PC-9 (cell line): ENCODE measurements around the gene OTOP1. TPM values are rescaled to one million over a fixed set of nuclear protein-coding genes. Genes with fewer than 3 reads are reported as not detected.
"Not testable (repeated sequence)": the region's sequence is repeated elsewhere in the genome, so short reads cannot be mapped to it uniquely, and the experiment has no call there.

ENCODE experiments used
- BruUV-seq: library from RNA; stranded (reverse); fragments of 400-500 nt; replicated peaks from 2 replicates; lab custom pipeline; 2021; lab: Mats Ljungman, UMichigan
- CTCF ChIA-PET: fragments of 300-600 bp; sonication (Branson Sonifier 250); formaldehyde crosslinking; loops from one replicate; lab custom pipeline; 2022; ENCODE audit warnings: antibody characterized with exemption; lab: Charles Lee
- POLR2A ChIA-PET: fragments of 300-600 bp; sonication (Branson Sonifier 250); formaldehyde crosslinking; loops from one replicate; lab custom pipeline; 2022; ENCODE audit warnings: antibody characterized with exemption; ENCODE audit not compliant: unreplicated experiment; lab: Charles Lee
- DNase-seq, 2 experiments: peaks; one replicate each; pipeline versions ENCODE4 v3.0.0 to v3.0.0-alpha.2; 2015 to 2022; ENCODE audit warnings: mixed read lengths in 1 of 2
- H2AFZ ChIP-seq: fragments of 200-600 bp; sonication (generic); 2 replicates; pipeline ENCODE4 v1.8.1; 2017; ENCODE audit warnings: antibody characterized with exemption
- H3F3A ChIP-seq: fragments of 200-600 bp; sonication (generic); 2 replicates; pipeline ENCODE4 v1.8.1; 2017; ENCODE audit warnings: antibody characterized with exemption, mild to moderate bottlenecking, low read depth; ENCODE audit not compliant: insufficient read depth
- H3K27ac ChIP-seq: fragments of 200-600 bp; sonication (generic); 2 replicates; pipeline ENCODE4 v1.6.1; 2016; ENCODE audit warnings: mixed run types
- H3K27me3 ChIP-seq: fragments of 200-600 bp; sonication (generic); 2 replicates; pipeline ENCODE4 v1.6.1; 2016; ENCODE audit warnings: low read depth, mixed run types; ENCODE audit not compliant: insufficient read depth
- H3K36me3 ChIP-seq: fragments of 200-600 bp; sonication (generic); 2 replicates; pipeline ENCODE4 v1.6.1; 2016; ENCODE audit warnings: low read depth, mixed run types
- H3K4me1 ChIP-seq: fragments of 200-600 bp; sonication (generic); replicated peaks from 2 replicates; pipeline ENCODE4 v1.6.1; 2016; ENCODE audit warnings: mixed run types; ENCODE audit not compliant: insufficient read depth
- H3K4me2 ChIP-seq: fragments of 200-600 bp; sonication (generic); 2 replicates; pipeline ENCODE4 v1.6.1; 2017; ENCODE audit warnings: mixed run types
- H3K4me3 ChIP-seq: fragments of 200-600 bp; sonication (generic); 2 replicates; pipeline ENCODE4 v1.6.1; 2016; ENCODE audit warnings: mixed run types
- H3K79me2 ChIP-seq: fragments of 200-600 bp; sonication (generic); 2 replicates; pipeline ENCODE4 v1.6.1; 2017; ENCODE audit warnings: low read depth, mixed run types
- H3K9me2 ChIP-seq: fragments of 200-600 bp; sonication (generic); 2 replicates; pipeline ENCODE4 v1.8.1; 2017; ENCODE audit warnings: mild to moderate bottlenecking; ENCODE audit not compliant: insufficient read depth
- H3K9me3 ChIP-seq: fragments of 200-600 bp; sonication (generic); 2 replicates; pipeline ENCODE4 v1.8.1; 2016; ENCODE audit warnings: low read depth; ENCODE audit not compliant: insufficient read depth
- H4K20me1 ChIP-seq: fragments of 200-600 bp; sonication (generic); 2 replicates; pipeline ENCODE4 v1.8.1; 2017; ENCODE audit not compliant: insufficient read depth
- CTCF ChIP-seq: fragments of 200-600 bp; sonication (generic); conservative IDR thresholded peaks from 2 replicates; pipeline ENCODE4 v1.6.1; 2017; ENCODE audit warnings: mixed run types, antibody characterized with exemption, mild to moderate bottlenecking, moderate library complexity
- EZH2 ChIP-seq: fragments of 200-600 bp; sonication (generic); IDR thresholded peaks from 2 replicates; pipeline ENCODE4 v1.8.0; 2017; ENCODE audit warnings: antibody characterized with exemption, low read depth
- intact Hi-C: fragments of 100-400 bp; cut with micrococcal nuclease; formaldehyde crosslinking; loops from one replicate; pipeline ENCODE4 v1.10.0; 2022; ENCODE audit not compliant: unreplicated experiment
- total RNA-seq: library from RNA; stranded (reverse); gene quantifications from 2 replicates; pipeline ENCODE4 v1.2.3, GENCODE V29; 2021

The OTOP1 gene
- total RNA-seq, 1 experiment from 2014 or later = not detected

GRCh38 chr4:4195354-4195753 lies 31.4 kb downstream of the OTOP1 start:
- no peak for DNase-seq
- H3K4me2 ChIP-seq = no peak overlapping the region
- BruUV-seq = no TSS peak
- H2AFZ ChIP-seq = no peak overlapping the region
- intact Hi-C loops = no loop called here
- no peaks in the 10 kb centered on the region for H4K20me1 ChIP-seq
- H3K36me3 ChIP-seq = no peaks in the 10 kb centered on the region
- ChIA-PET POLR2A (no interaction called here), CTCF (no interaction called here)
- TF ChIP-seq EZH2 = no peak
- TF ChIP-seq CTCF = no peak
- H3K27me3 ChIP-seq = peaks cover 37% of the 10 kb centered on the region
- H3K4me3 ChIP-seq = no peak overlapping the region
- no peak overlapping the region for H3K27ac ChIP-seq
- no peaks in the 10 kb centered on the region for H3K9me3 ChIP-seq
- no peaks in the 10 kb centered on the region for H3K4me1 ChIP-seq
- H3F3A ChIP-seq = no peaks in the 10 kb centered on the region
- no peaks in the 10 kb centered on the region for H3K79me2 ChIP-seq
- no peaks in the 10 kb centered on the region for H3K9me2 ChIP-seq

- H3K27ac ChIP-seq, H3K79me2 ChIP-seq, H2AFZ ChIP-seq, H3K4me1 ChIP-seq, H3K9me2 ChIP-seq, H3F3A ChIP-seq, CTCF ChIA-PET, H4K20me1 ChIP-seq, H3K9me3 ChIP-seq, H3K4me3 ChIP-seq, intact Hi-C loops, BruUV-seq, H3K4me2 ChIP-seq, POLR2A ChIA-PET, DNase-seq, H3K36me3 ChIP-seq: not testable (repeated sequence)
- peaks cover 33% of the 10 kb centered on the region; the same call in 1 of the 2 replicates for H3K27me3 ChIP-seq
These were observed 38.2 kb downstream of the OTOP1 start for GRCh38 chr4:4188557-4188956.

DNA sequence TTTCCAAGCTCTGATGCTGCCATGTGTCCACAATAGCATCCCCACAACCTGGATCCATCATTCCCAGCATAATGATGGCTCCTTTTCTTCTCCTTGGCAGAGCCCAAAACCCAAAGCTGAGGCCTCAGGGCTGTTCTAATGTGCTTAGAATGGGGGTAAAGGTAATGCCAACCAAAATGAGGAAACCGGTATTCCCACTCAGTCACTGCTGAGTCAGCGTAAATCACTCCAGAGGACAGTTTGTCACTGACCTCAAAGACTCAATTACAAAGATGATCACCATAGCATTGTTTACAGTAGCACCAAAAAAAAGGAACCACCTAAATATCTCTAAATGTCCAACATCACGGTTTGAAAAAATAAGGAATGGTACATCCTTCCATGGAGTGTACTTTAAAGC lies 41.2 kb downstream of the OTOP1 start:
- Histone ChIP-seq H3K9me3 (no peaks in the 10 kb centered on the region), H2AFZ (no peak overlapping the region), H3K4me1 (no peaks in the 10 kb centered on the region), H3K27ac (no peak overlapping the region), H3K36me3 (no peaks in the 10 kb centered on the region), H3K4me2 (no peak overlapping the region), H3F3A (no peaks in the 10 kb centered on the region), H3K79me2 (no peaks in the 10 kb centered on the region), H3K27me3 (peaks cover 48% of the 10 kb centered on the region; the same call in 1 of the 2 replicates), H3K9me2 (no peaks in the 10 kb centered on the region), H3K4me3 (no peak overlapping the region), H4K20me1 (no peaks in the 10 kb centered on the region)
- POLR2A ChIA-PET = no interaction called here
- TF ChIP-seq EZH2 = no peak
- no peak for TF ChIP-seq CTCF
- intact Hi-C loops = no loop called here
- CTCF ChIA-PET = no interaction called here
- DNase-seq = no peak
- BruUV-seq = no TSS peak
